ENCODE data around the gene TNRC6C.

Gene TNRC6C

GRCh38 chr17:78140169-78141051 lies 181.9 kb downstream of the TNRC6C start:
- peak; percentile 93 to 99 for DNase-seq

DNA sequence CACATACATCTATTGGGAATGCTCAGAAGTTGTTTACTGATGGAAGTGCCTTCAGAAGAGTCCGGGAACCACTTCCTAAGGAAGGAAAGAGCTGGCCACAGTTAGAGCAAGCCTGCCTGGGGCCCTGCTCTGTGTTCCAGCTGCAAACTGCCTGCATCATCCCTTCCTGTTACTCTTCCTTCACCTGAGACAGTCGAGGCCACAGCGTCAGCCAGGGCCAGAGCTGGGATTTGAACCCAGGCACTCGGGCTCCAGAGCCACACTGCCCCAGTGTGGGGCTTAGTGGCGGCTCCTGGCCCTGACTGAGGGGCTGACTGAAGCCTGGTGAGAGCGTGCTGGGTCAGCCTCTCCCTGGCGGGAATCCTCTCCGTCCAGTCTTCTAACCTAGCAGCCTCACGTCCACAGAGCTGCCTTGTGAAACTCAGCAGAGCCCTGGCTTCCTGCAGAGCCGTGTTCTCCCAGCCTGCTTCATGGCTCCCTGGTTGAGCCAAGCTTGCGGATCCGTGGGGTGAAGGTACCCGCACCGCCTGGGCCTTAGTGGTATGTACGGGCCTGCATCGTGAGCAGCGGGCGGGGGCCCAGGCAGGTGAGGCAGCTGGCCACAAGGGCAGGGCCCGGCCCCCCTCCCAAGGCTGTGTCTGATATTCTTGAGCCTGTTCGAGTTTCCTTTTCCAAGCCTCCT lies 183.1 kb downstream of the TNRC6C start:
- no peak for DNase-seq

- DNase-seq = no peak
Measured at GRCh38 chr17:78142119-78142861, 183.8 kb downstream of the TNRC6C start.

GRCh38 chr17:78143214-78144146 lies 185.0 kb downstream of the TNRC6C start:
- no peak for DNase-seq

- no peak for DNase-seq
Measured at GRCh38 chr17:78144147-78144719, 185.7 kb downstream of the TNRC6C start.

GRCh38 chr17:78144736-78145641 lies 186.5 kb downstream of the TNRC6C start:
- DNase-seq = no peak

GRCh38 chr17:78146471-78146869 lies 188.0 kb downstream of the TNRC6C start:
- DNase-seq = no peak

DNA sequence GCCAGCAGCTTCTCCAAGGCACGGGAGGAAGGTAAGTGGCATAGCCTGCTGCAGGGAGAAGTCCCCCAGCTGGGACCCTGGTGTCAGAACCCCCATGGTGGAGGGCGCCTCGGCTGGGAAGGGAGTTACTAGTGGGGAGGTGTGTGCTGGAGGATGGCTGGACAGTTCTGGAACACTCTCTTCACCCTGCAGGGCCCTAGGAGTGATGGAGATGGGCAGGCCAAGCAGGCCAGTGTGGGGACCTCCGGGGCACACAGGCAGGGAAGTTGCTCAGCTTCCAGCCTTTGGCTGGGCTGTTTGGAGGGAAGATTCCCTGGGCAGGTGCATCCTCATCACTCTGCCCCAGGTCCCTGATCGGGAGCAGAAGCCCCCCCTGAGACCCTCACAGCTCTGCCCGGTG lies 188.4 kb downstream of the TNRC6C start:
- DNase-seq = no peak

- DNase-seq = no peak
Measured at GRCh38 chr17:78147315-78147998, 189.0 kb downstream of the TNRC6C start.

DNA sequence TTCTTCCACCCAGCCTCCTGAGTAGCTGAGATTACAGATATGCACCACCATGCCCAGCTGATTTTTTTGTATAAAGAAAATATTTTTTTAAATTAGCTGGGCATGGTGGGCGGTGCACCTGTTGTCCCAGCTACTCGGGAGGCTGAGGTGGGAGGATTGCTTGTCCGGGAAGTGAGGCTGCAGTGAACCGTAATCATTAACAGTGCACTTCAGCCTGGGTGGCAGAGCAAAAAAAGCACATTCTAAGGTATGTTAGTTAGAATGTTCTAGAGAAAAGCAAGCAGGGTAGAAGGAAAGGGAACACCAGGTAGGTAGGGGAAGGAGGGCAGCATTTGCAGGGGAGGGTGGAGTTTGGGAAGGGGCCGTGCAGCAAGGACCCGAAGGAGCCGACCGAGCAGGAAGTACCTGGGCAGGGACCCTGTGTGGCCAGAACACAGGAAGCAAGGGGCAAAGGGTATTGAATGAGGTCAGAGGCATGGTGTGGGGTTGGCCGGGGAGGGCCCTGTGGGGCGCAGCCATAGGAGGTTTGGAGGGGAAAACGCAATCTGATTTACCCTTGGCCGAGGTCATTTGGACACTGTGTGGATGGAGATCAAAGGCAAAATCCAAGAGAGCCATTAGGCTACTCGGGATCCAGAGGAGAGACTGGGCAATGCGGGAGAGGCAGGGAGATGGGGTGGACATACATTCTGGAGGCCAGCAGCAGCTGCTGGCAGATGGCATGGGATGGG lies 189.9 kb downstream of the TNRC6C start:
- no peak for DNase-seq

- DNase-seq = peak in 1 of 2 experiments; percentile 44
Measured at GRCh38 chr17:78151514-78152008, 193.1 kb downstream of the TNRC6C start.

DNA sequence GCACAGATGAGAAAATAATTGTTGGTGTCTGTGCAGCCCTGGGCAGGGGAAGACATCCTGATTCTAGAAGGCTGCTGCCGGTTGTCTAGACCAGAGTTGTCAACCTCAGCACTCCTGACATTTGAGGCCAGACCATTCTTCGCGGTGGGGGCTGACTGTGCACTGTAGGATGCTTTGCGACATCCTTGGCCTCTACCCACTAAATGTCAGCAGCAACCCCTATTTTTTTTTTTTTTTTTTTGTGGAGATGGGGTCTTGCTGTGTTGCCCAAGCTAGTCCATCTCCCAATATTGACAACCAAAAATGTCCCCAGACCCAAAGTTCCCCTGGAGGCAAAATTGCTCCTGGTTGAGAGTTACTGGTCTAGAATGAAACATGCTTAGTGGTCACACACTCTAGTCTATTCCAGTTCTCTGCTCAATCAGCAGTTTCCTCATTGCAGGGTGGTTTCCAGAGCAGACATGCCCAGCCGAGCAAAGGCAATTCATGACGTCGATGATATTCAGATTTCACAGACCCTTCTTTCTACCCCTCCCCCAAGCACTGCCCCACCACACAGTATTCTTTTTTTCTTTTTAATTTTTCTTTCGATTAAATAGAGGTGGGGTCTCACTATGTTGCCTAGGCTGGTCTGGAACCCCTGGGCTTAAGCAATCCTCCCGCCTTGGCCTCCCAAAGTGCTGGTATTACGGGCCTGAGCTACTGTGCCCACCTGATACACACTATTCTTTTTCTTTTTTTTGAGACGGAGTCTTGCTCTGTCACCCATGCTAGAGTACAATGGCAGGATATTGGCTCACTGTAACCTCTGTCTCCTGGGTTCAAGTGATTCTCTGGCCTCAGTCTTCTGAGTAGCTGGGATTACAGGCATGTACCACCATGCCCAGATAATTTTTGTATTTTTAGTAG lies 196.7 kb downstream of the TNRC6C start:
- DNase-seq = no peak
